Osteocyte (in vitro differentiated cells): ENCODE data around the gene CCR8. TPM values are rescaled to one million over a fixed set of nuclear protein-coding genes. Genes with fewer than 3 reads are reported as not detected.
A peak's percentile ranks its signal among the peaks of the same experiment; 100 is the strongest.

ENCODE experiments used
- DNase-seq: peaks from one replicate; pipeline ENCODE4 v3.0.0; 2021; ENCODE audit warnings: mixed read lengths; ENCODE audit not compliant: unreplicated experiment; ENCODE audit errors: extremely low spot score
- H3K27ac Mint-ChIP-seq: one replicate; pipeline ENCODE4 v1.8.0; 2021; ENCODE audit warnings: mild to moderate bottlenecking, mixed read lengths; ENCODE audit not compliant: unreplicated experiment
- H3K27me3 Mint-ChIP-seq: one replicate; pipeline ENCODE4 v1.8.0; 2021; ENCODE audit warnings: mixed read lengths; ENCODE audit not compliant: unreplicated experiment
- H3K36me3 Mint-ChIP-seq: one replicate; pipeline ENCODE4 v1.8.0; 2021; ENCODE audit warnings: mixed read lengths; ENCODE audit not compliant: unreplicated experiment
- H3K4me1 Mint-ChIP-seq: one replicate; pipeline ENCODE4 v1.8.0; 2021; ENCODE audit warnings: mixed read lengths; ENCODE audit not compliant: unreplicated experiment
- H3K4me3 Mint-ChIP-seq: one replicate; pipeline ENCODE4 v1.8.0; 2021; ENCODE audit warnings: mild to moderate bottlenecking, moderate library complexity, mixed read lengths; ENCODE audit not compliant: unreplicated experiment
- H3K9me3 Mint-ChIP-seq: one replicate; pipeline ENCODE4 v1.8.0; 2021; ENCODE audit warnings: mixed read lengths; ENCODE audit not compliant: unreplicated experiment
- total RNA-seq: library from RNA; stranded (reverse); gene quantifications from 2 replicates; pipeline ENCODE4 v1.2.1, GENCODE V29; 2021
- TF ChIP-seq, protein P1 (sequence below): fragments of 200-600 bp; sonication (generic); IDR thresholded peaks from 2 replicates; pipeline ENCODE4 v1.5.0; 2021; ENCODE audit warnings: antibody characterized with exemption, mild to moderate bottlenecking, moderate library complexity

The CCR8 gene
- total RNA-seq, 1 donor from 2014 or later, result not detected

GRCh38 chr3:39376959-39377634, 47.6 kb downstream of the CCR8 start:
- Mint-ChIP-seq H3K4me1 (no peaks in the 10 kb centered on the region), H3K9me3 (no peaks in the 10 kb centered on the region), H3K4me3 (no peak overlapping the region), H3K36me3 (no peaks in the 10 kb centered on the region), H3K27ac (no peak overlapping the region), H3K27me3 (peaks cover 12% of the 10 kb centered on the region)
- DNase-seq, result no peak
- TF ChIP-seq, protein P1, sequence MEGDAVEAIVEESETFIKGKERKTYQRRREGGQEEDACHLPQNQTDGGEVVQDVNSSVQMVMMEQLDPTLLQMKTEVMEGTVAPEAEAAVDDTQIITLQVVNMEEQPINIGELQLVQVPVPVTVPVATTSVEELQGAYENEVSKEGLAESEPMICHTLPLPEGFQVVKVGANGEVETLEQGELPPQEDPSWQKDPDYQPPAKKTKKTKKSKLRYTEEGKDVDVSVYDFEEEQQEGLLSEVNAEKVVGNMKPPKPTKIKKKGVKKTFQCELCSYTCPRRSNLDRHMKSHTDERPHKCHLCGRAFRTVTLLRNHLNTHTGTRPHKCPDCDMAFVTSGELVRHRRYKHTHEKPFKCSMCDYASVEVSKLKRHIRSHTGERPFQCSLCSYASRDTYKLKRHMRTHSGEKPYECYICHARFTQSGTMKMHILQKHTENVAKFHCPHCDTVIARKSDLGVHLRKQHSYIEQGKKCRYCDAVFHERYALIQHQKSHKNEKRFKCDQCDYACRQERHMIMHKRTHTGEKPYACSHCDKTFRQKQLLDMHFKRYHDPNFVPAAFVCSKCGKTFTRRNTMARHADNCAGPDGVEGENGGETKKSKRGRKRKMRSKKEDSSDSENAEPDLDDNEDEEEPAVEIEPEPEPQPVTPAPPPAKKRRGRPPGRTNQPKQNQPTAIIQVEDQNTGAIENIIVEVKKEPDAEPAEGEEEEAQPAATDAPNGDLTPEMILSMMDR, result no peak

- Mint-ChIP-seq H3K9me3 (no peaks in the 10 kb centered on the region), H3K4me1 (peaks cover 8% of the 10 kb centered on the region), H3K27ac (no peak overlapping the region), H3K4me3 (no peak overlapping the region), H3K27me3 (peaks cover 12% of the 10 kb centered on the region), H3K36me3 (no peaks in the 10 kb centered on the region)
- TF ChIP-seq, protein P1, result peak; percentile 54
- no peak for DNase-seq
Observed at GRCh38 chr3:39378088-39378487, 48.6 kb downstream of the CCR8 start.

DNA sequence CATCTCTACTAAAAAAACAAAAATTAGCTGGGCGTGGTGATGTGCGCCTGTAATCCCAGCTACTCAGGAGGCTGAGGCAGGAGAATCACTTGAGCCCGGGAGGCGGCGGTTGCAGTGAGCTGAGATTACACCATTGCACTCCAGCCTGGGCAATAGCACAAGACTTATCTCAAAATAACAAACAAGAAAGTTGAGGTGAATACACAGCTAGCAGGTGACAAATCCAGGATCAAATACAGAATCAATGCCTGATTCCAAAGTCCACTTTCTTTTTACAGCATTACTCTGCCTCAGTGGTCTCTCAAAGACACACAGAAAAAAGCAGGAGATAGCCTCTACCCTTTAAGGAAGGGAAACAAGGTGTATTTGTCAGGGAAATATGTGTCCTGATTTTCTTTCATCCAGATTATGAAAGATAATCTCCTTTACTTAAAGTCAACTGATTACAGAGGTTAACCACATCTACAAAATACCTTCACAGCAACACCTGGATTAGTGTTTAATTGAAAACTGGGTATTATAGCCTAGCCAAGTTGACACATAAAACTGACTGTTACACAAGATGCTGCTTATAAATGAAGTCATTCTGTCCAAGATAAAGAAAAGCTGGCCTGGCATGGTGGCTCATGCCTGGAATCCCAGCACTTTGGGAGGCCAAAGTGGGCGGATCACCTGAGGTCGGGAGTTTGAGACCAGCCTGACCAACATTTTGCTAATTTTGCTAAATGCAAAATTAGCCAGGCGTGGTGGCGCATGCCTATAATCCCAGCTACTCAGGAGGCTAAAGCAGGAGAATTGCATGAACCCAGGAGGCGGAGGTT, 49.7 kb downstream of the CCR8 start:
- TF ChIP-seq, protein P1, result no peak
- Mint-ChIP-seq H3K4me3 (no peak overlapping the region), H3K4me1 (peaks cover 8% of the 10 kb centered on the region), H3K27ac (no peak overlapping the region), H3K36me3 (no peaks in the 10 kb centered on the region), H3K9me3 (no peaks in the 10 kb centered on the region), H3K27me3 (peaks cover 9% of the 10 kb centered on the region)
- no peak for DNase-seq

GRCh38 chr3:39379778-39380155, 50.3 kb downstream of the CCR8 start:
- TF ChIP-seq, protein P1, result no peak
- Mint-ChIP-seq H3K36me3 (no peaks in the 10 kb centered on the region), H3K27ac (no peak overlapping the region), H3K4me3 (no peak overlapping the region), H3K27me3 (peaks cover 9% of the 10 kb centered on the region), H3K4me1 (peaks cover 13% of the 10 kb centered on the region), H3K9me3 (no peaks in the 10 kb centered on the region)
- no peak for DNase-seq

- no peaks in the 10 kb centered on the region for H3K9me3 Mint-ChIP-seq
- peaks cover 23% of the 10 kb centered on the region for H3K4me1 Mint-ChIP-seq
- H3K27me3 Mint-ChIP-seq, result peaks cover 7% of the 10 kb centered on the region
- H3K36me3 Mint-ChIP-seq, result no peaks in the 10 kb centered on the region
- no peak overlapping the region for H3K27ac Mint-ChIP-seq
- no peak overlapping the region for H3K4me3 Mint-ChIP-seq
- no peak for DNase-seq
- TF ChIP-seq, protein P1, result no peak
Observed at GRCh38 chr3:39381432-39381831, 51.9 kb downstream of the CCR8 start.
